Stimulated activated CD4-positive, alpha-beta T cell treated with anti-CD3 and anti-CD28 coated beads, Interleukin-1b, Interleukin-23, amount 100 ng/mL, for 24 hours (primary cell): Measurements from ENCODE around the gene EXD3.
"Not testable (repeated sequence)": the region's sequence is repeated elsewhere in the genome, so short reads cannot be mapped to it uniquely, and the experiment has no call there.

ENCODE experiments used
- DNase-seq, 4 experiments: peaks; one replicate each; pipeline ENCODE4 v3.0.0-alpha.2; 2020; ENCODE audit warnings: low read depth in 4 of 4, low spot score in 1 of 4

EXD3 gene

DNA sequence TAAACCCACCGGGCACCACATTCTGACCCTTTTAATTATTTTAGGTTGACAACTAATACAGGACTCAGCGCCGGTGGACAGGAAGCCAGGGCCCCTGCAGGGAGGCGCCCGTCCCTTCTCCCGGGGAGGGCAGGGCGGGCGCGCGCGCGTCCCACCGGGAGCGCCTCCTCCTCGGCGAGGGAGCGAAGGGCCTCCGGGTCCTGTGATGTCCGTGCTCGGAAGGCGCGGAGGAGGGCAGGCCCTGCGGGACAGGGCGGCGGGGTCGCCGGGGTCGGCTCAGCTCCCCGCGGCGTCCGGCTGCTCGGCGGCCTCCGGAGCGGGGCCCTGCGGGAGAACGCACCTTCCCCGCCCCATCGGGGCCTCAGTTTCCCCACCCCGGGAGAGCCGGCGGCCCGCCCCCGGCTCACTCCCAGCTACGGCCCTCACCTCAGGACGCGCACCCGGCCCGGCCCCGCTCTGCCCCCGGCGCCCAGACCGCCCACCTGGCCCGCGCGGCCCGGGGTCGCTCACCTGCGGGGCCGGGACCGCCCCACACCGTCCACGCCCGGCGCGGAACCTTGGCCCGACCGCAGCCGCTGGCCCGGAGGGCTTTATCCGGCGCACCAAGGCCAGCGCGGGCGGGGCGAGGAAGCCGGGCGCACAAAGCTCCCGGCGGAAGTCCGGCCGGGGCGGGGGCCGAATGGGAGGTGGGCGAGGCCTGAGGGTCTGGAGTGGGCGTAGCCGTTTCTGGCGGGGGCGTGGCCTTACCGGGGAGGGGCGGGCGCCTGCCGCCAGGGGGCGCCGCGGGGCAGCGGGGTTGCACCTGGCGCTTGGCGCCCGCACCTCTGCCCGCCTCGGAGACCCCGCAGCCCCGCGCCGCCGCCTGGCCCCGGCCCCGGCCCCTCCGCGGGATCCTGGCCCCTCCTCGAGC, at the start of gene EXD3, which contains the start of gene NOXA1:
Gene EXD3, minus strand, starts transcription at position 559 of the 910 bp plus-strand sequence. CDS start 27,805 bp downstream, outside the sequence.
Gene NOXA1, plus strand, starts transcription at position 790 of the 910 bp plus-strand sequence. CDS start 137 bp downstream, outside the sequence.
- DNase-seq = peak; percentile 87 to 96 (median 93)

- DNase-seq = no peak
Measured at GRCh38 chr9:137470785-137471184, 47.8 kb upstream of the EXD3 start.

DNA sequence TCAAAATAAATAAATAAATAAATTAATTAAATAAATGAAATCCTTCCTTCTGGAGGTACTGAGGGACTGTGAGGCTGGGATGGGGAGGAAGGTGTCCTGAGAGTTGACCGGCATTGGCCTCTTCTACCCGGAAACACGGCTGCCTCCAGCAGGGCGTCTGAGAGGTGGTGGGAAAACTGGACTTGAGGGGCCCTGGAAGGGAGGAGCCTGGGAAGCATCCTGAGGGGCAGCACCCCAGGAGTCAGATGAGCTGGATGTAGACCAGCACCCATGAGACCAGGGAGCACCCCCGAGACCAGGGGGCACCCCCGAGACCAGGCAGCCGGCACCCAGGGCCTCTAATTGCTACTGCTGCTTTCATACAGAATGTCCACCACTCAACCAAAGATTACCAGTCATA, 44.9 kb upstream of the EXD3 start:
- no peak for DNase-seq

DNA sequence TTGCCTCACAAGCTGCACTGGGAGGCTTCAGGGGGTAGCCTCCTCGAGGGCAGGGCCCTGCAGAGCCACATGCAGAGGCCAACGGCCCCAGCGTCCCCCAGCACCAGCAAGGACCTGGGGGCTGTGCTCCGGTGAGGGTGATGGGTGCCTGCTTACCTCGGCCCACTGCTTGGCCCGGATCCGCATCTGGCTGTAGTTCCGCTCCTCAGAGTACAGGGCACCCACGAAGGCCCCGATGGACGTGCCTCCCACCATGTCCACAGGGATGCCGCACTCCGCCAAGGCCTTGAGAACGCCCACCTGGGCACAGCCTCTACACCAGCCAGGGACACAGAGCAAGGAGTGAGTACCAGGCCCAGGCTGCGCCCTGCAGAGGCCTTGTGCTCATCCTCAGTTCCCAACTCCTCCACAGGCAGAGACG, 44.2 kb upstream of the EXD3 start:
- DNase-seq = no peak

- DNase-seq = not testable (repeated sequence)
Measured at GRCh38 chr9:137466389-137467085, 43.6 kb upstream of the EXD3 start.

GRCh38 chr9:137465720-137466388, 42.9 kb upstream of the EXD3 start:
- DNase-seq = no peak

- DNase-seq = no peak
Measured at GRCh38 chr9:137465000-137465719, 42.2 kb upstream of the EXD3 start.

DNA sequence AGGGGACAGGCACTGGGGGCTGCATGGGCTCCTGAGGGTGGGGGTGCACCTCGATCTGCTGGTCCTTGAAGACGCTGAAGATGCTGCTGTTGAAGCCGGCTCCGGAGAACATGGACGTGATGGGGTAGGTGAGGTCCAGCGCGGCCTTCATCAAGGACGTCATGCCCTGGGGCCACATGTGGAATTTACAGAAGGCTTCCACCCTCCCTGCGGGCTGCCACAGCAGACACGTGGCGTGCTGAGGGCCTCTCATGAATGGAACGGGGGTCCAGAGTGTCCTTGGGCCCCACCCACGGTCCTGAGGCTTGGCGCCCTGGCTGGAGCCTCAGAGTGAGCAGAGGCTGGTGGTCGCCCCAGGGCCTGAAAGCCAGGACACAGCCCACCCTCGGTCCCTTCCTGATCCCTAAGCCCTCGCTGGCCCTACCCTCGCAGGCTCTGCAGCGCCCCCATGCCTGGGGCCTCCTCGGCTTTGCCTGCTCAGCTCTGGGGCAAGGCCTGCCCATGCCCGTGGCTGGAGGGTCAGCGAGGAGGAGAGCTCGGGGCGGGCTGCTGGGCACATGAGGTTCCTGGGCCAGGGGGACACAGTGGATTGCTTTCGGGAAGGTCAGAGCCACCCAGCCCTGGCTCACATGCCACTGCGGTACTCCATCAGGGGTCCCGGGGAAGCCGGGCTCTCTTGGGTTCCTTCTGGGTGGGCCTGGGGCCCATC, 41.5 kb upstream of the EXD3 start:
- DNase-seq = no peak

DNA sequence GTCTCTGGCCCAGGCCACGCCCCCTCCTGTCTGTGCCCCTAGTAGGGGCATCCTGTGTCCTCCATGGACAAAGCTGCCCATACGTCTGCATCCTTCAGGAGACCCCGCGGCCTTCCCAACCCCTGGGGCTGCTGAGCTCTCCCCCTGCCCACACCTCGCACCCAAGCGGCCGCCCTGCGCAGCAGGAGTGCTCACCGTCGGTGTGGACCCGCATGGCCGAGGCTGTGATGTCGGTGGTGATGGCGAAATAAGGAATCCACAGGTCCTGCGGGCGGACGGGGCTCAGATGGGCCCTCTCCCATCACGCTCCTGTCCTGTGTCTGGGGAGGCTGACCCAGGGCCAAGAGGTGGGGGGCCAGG, 40.9 kb upstream of the EXD3 start:
- no peak for DNase-seq

DNA sequence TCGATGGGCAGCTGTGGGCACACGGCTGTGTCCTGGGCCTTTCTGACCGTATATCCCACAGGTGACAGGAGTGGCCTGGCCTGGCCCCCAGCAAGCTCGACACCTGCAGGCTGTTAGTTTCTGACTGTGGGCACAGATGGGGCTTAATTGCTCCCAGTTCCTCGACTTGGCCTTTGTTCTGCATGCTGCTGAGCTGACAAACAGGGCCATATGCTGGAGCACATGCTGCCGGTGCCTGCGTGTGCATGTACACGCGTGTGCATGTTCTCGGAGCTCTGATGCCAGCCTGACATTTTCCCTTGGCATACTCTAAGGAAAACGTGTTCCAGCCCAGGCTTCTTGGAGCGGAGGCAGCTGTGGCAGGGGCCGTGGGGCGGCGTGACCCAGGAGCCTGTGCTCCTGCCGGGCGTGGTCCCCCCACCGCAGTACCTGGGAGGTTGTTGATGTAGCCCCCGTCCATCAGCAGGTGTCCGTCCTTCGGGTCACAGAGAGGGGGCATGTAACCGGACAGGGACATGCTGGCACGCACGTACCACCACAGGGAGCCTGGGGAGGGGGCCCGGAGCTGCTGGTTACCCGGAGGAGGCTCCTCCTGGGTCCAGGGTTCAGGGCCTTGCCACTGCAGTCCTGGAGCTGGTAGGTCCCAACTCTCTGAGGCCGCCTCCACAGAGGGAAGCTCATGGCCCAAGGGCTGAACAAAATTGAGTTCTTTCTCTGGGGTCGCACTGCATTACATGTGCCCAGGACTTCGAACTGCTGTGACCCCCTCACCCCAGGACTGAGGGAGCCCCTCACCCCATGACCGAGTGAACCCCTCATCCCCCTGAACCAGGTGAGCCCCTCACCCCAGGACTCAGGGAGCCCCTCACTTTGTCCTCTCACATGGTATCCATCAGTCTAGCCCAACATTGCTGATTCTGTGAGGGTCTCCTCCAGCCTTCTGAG, 40.3 kb upstream of the EXD3 start:
- DNase-seq = no peak

GRCh38 chr9:137462396-137462985, 39.5 kb upstream of the EXD3 start:
- DNase-seq = no peak

GRCh38 chr9:137461663-137462395, 38.9 kb upstream of the EXD3 start:
- DNase-seq = peak in 3 of 4 experiments; percentile 39 to 75 (median 55)

- DNase-seq = no peak
Measured at GRCh38 chr9:137461316-137461662, 38.3 kb upstream of the EXD3 start.

DNA sequence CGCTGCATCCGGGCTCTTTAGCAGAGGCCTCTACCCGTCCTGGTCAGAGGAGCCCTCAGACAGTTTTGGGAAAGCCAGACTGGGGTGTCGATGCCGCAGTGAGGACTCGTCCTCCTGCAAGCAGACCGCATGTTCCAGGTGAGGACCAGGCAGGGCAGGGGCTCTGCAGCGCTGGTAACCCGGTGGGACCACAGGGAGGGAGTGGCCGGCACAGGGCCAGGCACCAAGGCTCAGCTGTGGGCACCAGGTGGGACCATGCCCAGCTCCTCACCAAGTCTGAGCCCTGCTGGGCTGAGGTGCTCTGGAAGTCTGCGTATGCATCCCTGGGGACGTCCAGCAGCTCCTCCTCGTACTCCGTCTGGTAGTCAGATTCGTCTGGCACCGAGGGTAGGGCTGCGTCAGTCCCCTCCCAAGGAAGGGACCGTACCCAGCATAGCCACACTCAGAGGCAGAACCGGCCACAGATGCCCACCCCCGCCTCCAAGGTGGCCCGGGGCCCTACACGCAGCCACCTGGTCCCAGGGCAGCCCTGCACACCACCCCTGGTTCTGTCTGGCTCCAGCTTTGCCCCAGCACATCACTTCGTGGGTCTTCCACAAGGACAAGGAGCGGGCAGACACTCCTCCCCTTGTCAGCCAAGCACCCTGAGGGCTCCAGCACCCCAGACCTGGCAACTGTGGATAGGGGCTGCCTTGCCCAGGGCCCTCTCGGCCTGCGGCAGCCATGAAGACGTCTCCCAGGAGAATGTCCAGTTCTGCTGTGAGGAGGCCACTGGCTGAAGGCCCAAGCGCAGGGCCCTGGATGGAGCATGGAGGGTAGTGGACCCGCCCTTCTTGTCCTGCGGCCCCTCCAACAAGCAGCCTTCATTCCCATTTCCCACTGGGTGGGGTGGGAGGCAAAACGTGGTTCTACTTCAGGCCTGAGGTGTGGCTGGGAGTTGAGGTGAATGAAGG, 37.7 kb upstream of the EXD3 start:
- no peak for DNase-seq

DNA sequence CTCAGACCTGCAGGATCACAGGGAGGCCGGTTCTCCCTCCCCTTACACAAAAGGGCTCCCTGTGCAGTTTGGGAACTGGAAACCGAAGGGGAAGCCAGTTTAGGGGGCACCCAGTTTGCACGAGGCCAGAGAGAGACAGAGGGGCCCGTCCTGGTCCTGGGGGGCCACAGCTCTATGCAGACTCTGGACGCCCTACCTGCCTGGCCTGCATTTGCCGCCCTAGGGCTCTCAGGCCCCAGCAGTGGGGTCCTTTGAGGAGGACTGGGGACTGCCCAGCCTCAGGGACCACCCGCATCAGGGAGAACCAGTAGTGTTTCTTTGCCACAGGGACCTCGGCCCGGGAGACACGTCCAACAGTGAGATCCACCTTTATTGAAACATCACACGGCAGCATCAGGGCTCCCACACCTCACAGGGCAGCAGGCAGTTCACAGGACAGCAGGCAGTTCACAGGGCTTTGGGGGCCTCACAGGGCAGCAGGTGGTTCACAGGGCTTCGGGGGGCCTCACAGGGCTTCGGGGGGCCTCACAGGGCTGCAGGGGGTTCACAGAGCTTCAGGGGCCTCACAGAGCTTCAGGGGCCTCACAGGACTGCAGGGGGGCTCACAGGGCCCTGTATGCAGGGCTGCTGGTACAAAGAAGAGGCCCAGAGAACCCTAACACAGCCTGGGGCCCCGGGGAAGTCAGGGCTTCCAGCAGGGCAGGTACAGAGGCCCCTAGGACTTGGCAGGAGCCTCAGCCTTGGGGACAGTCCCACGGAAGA, 36.8 kb upstream of the EXD3 start:
- DNase-seq = no peak

- peak; percentile 90 to 96 (median 92) for DNase-seq
Measured at GRCh38 chr9:137459152-137459600, 36.2 kb upstream of the EXD3 start, which contains the start of gene NSMF. Gene NSMF, minus strand, starts transcription at chr9:137459334. Its CDS starts 232 bp downstream, at chr9:137459102.
